ENCODE results near the gene MKI67.

- TF ChIP-seq CTCF (IDR thresholded peaks at IDR 0.05; ENCODE audit: low read depth, low read length, poor library complexity, severe bottlenecking) (no peak), EZH2phosphoT487 (IDR thresholded peaks at IDR 0.05; ENCODE audit: borderline replicate concordance, low read length) (no peak)
These were observed 38.9 kb downstream of the MKI67 start for GRCh38 chr10:128087146-128087883.

All from DOHH2 (cell line).